Measurements from ENCODE around the gene ITGAD.

DNA sequence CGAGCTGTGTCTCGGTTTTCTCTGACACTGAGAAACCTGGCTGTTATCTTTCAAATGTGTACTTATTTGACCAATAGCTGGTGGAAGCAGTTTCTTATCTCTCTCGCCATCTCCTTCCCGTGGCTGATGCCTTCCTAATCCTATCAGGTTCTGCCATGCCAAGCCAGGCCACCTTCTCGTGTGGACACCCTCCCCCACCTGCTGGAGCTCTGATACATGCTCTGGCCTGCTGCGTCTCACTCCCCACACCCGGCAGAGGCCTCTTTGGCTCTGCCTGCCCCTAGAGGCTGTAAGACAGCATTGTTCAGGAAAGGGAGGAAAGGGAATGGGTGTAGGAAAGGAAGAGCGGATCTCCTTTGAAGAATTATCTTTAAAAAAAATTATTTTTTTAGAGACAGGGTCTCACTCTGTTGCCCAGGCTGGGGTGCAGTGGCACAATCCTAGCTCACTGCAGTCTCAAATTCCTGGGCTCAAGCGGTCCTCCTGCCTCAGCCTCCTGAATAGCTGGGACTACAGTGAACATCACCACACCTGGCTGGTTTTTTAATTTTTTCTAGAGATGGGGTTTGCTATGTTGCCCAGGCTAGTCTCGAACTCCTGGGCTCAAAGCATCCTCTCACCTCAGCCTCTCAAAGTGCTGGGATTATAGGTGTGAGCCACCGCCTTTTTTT, 58.7 kb downstream of the ITGAD start:
- TF ChIP-seq, protein P1, sequence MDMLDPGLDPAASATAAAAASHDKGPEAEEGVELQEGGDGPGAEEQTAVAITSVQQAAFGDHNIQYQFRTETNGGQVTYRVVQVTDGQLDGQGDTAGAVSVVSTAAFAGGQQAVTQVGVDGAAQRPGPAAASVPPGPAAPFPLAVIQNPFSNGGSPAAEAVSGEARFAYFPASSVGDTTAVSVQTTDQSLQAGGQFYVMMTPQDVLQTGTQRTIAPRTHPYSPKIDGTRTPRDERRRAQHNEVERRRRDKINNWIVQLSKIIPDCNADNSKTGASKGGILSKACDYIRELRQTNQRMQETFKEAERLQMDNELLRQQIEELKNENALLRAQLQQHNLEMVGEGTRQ (CRISPR knock-in tag; IDR thresholded peaks at IDR 0.05): no peak
- TF ChIP-seq SP1 (CRISPR knock-in tag; conservative IDR thresholded peaks at IDR 0.05) (no peak), FOXP1 (CRISPR knock-in tag; IDR thresholded peaks at IDR 0.05; ENCODE audit: borderline replicate concordance) (no peak), ATF1 (CRISPR knock-in tag; IDR thresholded peaks at IDR 0.05) (no peak), ELF4 (CRISPR knock-in tag; IDR thresholded peaks at IDR 0.05; ENCODE audit: low read depth) (no peak), NR1H2 (CRISPR knock-in tag; IDR thresholded peaks at IDR 0.05) (no peak)
- TF ChIP-seq, protein P2, sequence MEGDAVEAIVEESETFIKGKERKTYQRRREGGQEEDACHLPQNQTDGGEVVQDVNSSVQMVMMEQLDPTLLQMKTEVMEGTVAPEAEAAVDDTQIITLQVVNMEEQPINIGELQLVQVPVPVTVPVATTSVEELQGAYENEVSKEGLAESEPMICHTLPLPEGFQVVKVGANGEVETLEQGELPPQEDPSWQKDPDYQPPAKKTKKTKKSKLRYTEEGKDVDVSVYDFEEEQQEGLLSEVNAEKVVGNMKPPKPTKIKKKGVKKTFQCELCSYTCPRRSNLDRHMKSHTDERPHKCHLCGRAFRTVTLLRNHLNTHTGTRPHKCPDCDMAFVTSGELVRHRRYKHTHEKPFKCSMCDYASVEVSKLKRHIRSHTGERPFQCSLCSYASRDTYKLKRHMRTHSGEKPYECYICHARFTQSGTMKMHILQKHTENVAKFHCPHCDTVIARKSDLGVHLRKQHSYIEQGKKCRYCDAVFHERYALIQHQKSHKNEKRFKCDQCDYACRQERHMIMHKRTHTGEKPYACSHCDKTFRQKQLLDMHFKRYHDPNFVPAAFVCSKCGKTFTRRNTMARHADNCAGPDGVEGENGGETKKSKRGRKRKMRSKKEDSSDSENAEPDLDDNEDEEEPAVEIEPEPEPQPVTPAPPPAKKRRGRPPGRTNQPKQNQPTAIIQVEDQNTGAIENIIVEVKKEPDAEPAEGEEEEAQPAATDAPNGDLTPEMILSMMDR (IDR thresholded peaks at IDR 0.05): peak; percentile 50; the same call in 1 of the 2 replicates
- TF ChIP-seq, protein P3, sequence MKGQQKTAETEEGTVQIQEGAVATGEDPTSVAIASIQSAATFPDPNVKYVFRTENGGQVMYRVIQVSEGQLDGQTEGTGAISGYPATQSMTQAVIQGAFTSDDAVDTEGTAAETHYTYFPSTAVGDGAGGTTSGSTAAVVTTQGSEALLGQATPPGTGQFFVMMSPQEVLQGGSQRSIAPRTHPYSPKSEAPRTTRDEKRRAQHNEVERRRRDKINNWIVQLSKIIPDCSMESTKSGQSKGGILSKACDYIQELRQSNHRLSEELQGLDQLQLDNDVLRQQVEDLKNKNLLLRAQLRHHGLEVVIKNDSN (CRISPR knock-in tag; IDR thresholded peaks at IDR 0.05): no peak
- TF ChIP-seq, protein P4, sequence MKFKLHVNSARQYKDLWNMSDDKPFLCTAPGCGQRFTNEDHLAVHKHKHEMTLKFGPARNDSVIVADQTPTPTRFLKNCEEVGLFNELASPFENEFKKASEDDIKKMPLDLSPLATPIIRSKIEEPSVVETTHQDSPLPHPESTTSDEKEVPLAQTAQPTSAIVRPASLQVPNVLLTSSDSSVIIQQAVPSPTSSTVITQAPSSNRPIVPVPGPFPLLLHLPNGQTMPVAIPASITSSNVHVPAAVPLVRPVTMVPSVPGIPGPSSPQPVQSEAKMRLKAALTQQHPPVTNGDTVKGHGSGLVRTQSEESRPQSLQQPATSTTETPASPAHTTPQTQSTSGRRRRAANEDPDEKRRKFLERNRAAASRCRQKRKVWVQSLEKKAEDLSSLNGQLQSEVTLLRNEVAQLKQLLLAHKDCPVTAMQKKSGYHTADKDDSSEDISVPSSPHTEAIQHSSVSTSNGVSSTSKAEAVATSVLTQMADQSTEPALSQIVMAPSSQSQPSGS (CRISPR knock-in tag; IDR thresholded peaks at IDR 0.05; ENCODE audit: borderline replicate concordance, low read depth): no peak
- TF ChIP-seq, protein P5, sequence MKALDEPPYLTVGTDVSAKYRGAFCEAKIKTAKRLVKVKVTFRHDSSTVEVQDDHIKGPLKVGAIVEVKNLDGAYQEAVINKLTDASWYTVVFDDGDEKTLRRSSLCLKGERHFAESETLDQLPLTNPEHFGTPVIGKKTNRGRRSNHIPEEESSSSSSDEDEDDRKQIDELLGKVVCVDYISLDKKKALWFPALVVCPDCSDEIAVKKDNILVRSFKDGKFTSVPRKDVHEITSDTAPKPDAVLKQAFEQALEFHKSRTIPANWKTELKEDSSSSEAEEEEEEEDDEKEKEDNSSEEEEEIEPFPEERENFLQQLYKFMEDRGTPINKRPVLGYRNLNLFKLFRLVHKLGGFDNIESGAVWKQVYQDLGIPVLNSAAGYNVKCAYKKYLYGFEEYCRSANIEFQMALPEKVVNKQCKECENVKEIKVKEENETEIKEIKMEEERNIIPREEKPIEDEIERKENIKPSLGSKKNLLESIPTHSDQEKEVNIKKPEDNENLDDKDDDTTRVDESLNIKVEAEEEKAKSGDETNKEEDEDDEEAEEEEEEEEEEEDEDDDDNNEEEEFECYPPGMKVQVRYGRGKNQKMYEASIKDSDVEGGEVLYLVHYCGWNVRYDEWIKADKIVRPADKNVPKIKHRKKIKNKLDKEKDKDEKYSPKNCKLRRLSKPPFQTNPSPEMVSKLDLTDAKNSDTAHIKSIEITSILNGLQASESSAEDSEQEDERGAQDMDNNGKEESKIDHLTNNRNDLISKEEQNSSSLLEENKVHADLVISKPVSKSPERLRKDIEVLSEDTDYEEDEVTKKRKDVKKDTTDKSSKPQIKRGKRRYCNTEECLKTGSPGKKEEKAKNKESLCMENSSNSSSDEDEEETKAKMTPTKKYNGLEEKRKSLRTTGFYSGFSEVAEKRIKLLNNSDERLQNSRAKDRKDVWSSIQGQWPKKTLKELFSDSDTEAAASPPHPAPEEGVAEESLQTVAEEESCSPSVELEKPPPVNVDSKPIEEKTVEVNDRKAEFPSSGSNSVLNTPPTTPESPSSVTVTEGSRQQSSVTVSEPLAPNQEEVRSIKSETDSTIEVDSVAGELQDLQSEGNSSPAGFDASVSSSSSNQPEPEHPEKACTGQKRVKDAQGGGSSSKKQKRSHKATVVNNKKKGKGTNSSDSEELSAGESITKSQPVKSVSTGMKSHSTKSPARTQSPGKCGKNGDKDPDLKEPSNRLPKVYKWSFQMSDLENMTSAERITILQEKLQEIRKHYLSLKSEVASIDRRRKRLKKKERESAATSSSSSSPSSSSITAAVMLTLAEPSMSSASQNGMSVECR (CRISPR knock-in tag; IDR thresholded peaks at IDR 0.05; ENCODE audit: borderline replicate concordance): no peak
